ENCODE data around the gene LHFPL2. TPM values are rescaled to one million over a fixed set of nuclear protein-coding genes. Genes with fewer than 3 reads are reported as not detected.

Gene LHFPL2
- total RNA-seq, 1 experiment from 2014 or later = 4.8 TPM

- Histone ChIP-seq H3K79me2 (ENCODE audit: low read length) (no peaks in the 10 kb centered on the region), H2AFZ (ENCODE audit: low read length) (no peak overlapping the region), H3K9ac (ENCODE audit: low read length) (peak overlapping the region; percentile 50), H3K4me2 (ENCODE audit: low read depth, low read length, poor library complexity, severe bottlenecking) (peak overlapping the region; percentile 71), H3K36me3 (ENCODE audit: insufficient read depth, low read length) (peaks cover 18% of the 10 kb centered on the region), H3K9me2 (replicated peaks; ENCODE audit: insufficient read depth, low read length) (no peaks in the 10 kb centered on the region), H3K27ac (ENCODE audit: low read length) (peak overlapping the region; percentile 94), H3K9me3 (ENCODE audit: low read length) (no peaks in the 10 kb centered on the region), H3K4me1 (ENCODE audit: low read length) (peaks cover 37% of the 10 kb centered on the region), H4K20me1 (ENCODE audit: insufficient read depth, low read depth, low read length) (no peaks in the 10 kb centered on the region), H3K4me3 (ENCODE audit: low read length) (peak overlapping the region; percentile 54), H3K27me3 (ENCODE audit: low read length) (no peaks in the 10 kb centered on the region)
- peak; percentile 90 for DNase-seq
These were observed 164.6 kb downstream of the LHFPL2 start for GRCh38 chr5:78483809-78484521.

- Histone ChIP-seq H3K4me2 (ENCODE audit: low read depth, low read length, poor library complexity, severe bottlenecking) (peak overlapping the region; percentile 71), H3K27me3 (ENCODE audit: low read length) (no peaks in the 10 kb centered on the region), H3K9me2 (replicated peaks; ENCODE audit: insufficient read depth, low read length) (no peaks in the 10 kb centered on the region), H3K9me3 (ENCODE audit: low read length) (no peaks in the 10 kb centered on the region), H3K79me2 (ENCODE audit: low read length) (no peaks in the 10 kb centered on the region), H3K36me3 (ENCODE audit: insufficient read depth, low read length) (peaks cover 12% of the 10 kb centered on the region), H2AFZ (ENCODE audit: low read length) (no peak overlapping the region), H3K4me3 (ENCODE audit: low read length) (no peak overlapping the region), H3K27ac (ENCODE audit: low read length) (peak overlapping the region; percentile 94), H3K4me1 (ENCODE audit: low read length) (peaks cover 45% of the 10 kb centered on the region), H3K9ac (ENCODE audit: low read length) (no peak overlapping the region), H4K20me1 (ENCODE audit: insufficient read depth, low read depth, low read length) (no peaks in the 10 kb centered on the region)
- no peak for DNase-seq
These were observed 165.6 kb downstream of the LHFPL2 start for GRCh38 chr5:78482948-78483347.

DNA sequence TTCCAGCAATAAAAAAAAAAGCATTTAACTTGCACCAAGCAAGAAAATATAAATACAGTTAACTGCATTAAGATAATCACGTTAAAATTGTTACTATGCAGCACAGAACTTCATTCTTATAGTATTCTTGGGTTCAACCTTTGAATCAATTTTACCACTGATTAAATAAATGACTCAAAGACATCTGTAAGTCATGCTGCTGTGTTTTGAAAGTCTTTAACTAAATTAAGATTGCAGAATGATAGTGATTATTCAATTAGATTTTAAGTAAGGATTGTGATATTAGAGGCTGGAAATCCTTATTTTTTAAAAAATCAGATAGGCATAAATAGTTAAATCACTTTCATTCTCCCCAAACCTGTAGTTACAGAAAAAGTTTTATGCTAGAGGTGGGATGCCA is 171.8 kb downstream of the LHFPL2 start:
- Histone ChIP-seq H3K36me3 (ENCODE audit: insufficient read depth, low read length) (no peaks in the 10 kb centered on the region; the same call in 1 of the 2 replicates), H2AFZ (ENCODE audit: low read length) (no peak overlapping the region), H3K4me3 (ENCODE audit: low read length) (no peak overlapping the region), H3K4me1 (ENCODE audit: low read length) (peaks cover 54% of the 10 kb centered on the region), H3K9ac (ENCODE audit: low read length) (no peak overlapping the region), H4K20me1 (ENCODE audit: insufficient read depth, low read depth, low read length) (no peaks in the 10 kb centered on the region), H3K4me2 (ENCODE audit: low read depth, low read length, poor library complexity, severe bottlenecking) (no peak overlapping the region), H3K27ac (ENCODE audit: low read length) (peak overlapping the region; percentile 11; the same call in 1 of the 2 replicates), H3K9me2 (replicated peaks; ENCODE audit: insufficient read depth, low read length) (no peaks in the 10 kb centered on the region), H3K9me3 (ENCODE audit: low read length) (no peaks in the 10 kb centered on the region), H3K79me2 (ENCODE audit: low read length) (peaks cover 16% of the 10 kb centered on the region; the same call in 1 of the 2 replicates), H3K27me3 (ENCODE audit: low read length) (no peaks in the 10 kb centered on the region)
- no peak for DNase-seq

DNA sequence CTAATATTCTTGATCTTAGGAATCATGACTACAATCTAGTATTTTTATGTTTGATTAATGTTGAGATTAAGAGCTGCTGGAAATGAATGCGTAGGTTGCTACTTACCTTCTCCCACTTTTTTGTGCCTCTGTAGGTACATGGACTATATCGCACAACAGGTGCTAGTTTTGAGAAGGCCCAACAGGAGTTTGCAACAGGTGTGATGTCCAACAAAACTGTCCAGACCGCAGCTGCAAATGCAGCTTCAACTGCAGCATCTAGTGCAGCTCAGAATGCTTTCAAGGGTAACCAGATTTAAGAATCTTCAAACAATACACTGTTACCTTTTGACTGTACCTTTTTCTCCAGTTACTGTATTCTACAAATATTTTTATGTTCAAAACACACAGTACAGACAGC is 173.2 kb downstream of the LHFPL2 start:
- Histone ChIP-seq H3K4me1 (ENCODE audit: low read length) (peaks cover 54% of the 10 kb centered on the region), H3K36me3 (ENCODE audit: insufficient read depth, low read length) (no peaks in the 10 kb centered on the region; the same call in 1 of the 2 replicates), H3K9me2 (replicated peaks; ENCODE audit: insufficient read depth, low read length) (no peaks in the 10 kb centered on the region), H3K27ac (ENCODE audit: low read length) (no peak overlapping the region), H3K4me3 (ENCODE audit: low read length) (no peak overlapping the region), H3K9me3 (ENCODE audit: low read length) (no peaks in the 10 kb centered on the region), H4K20me1 (ENCODE audit: insufficient read depth, low read depth, low read length) (no peaks in the 10 kb centered on the region), H2AFZ (ENCODE audit: low read length) (no peak overlapping the region), H3K9ac (ENCODE audit: low read length) (no peak overlapping the region), H3K79me2 (ENCODE audit: low read length) (peaks cover 16% of the 10 kb centered on the region), H3K27me3 (ENCODE audit: low read length) (no peaks in the 10 kb centered on the region), H3K4me2 (ENCODE audit: low read depth, low read length, poor library complexity, severe bottlenecking) (no peak overlapping the region)
- no peak for DNase-seq

GRCh38 chr5:78473751-78474150 is 174.8 kb downstream of the LHFPL2 start:
- Histone ChIP-seq H3K27me3 (ENCODE audit: low read length) (no peaks in the 10 kb centered on the region), H3K9me3 (ENCODE audit: low read length) (no peaks in the 10 kb centered on the region), H3K27ac (ENCODE audit: low read length) (no peak overlapping the region), H3K36me3 (ENCODE audit: insufficient read depth, low read length) (no peaks in the 10 kb centered on the region; the same call in 1 of the 2 replicates), H3K4me3 (ENCODE audit: low read length) (no peak overlapping the region), H3K79me2 (ENCODE audit: low read length) (peaks cover 20% of the 10 kb centered on the region), H3K4me2 (ENCODE audit: low read depth, low read length, poor library complexity, severe bottlenecking) (no peak overlapping the region), H3K9ac (ENCODE audit: low read length) (no peak overlapping the region), H2AFZ (ENCODE audit: low read length) (no peak overlapping the region), H3K9me2 (replicated peaks; ENCODE audit: insufficient read depth, low read length) (no peaks in the 10 kb centered on the region), H4K20me1 (ENCODE audit: insufficient read depth, low read depth, low read length) (no peaks in the 10 kb centered on the region), H3K4me1 (ENCODE audit: low read length) (peaks cover 54% of the 10 kb centered on the region)
- no peak for DNase-seq

GRCh38 chr5:78472469-78473106 is 176.0 kb downstream of the LHFPL2 start:
- peak; percentile 49 for DNase-seq
- Histone ChIP-seq H3K79me2 (ENCODE audit: low read length) (peaks cover 29% of the 10 kb centered on the region), H3K9me3 (ENCODE audit: low read length) (no peaks in the 10 kb centered on the region), H3K27me3 (ENCODE audit: low read length) (no peaks in the 10 kb centered on the region), H3K27ac (ENCODE audit: low read length) (no peak overlapping the region), H4K20me1 (ENCODE audit: insufficient read depth, low read depth, low read length) (no peaks in the 10 kb centered on the region), H3K4me2 (ENCODE audit: low read depth, low read length, poor library complexity, severe bottlenecking) (no peak overlapping the region), H3K4me1 (ENCODE audit: low read length) (peaks cover 48% of the 10 kb centered on the region), H3K4me3 (ENCODE audit: low read length) (no peak overlapping the region), H3K9me2 (replicated peaks; ENCODE audit: insufficient read depth, low read length) (no peaks in the 10 kb centered on the region), H3K9ac (ENCODE audit: low read length) (no peak overlapping the region), H2AFZ (ENCODE audit: low read length) (no peak overlapping the region), H3K36me3 (ENCODE audit: insufficient read depth, low read length) (no peaks in the 10 kb centered on the region; the same call in 1 of the 2 replicates)

- no peak for DNase-seq
These were observed 176.7 kb downstream of the LHFPL2 start for GRCh38 chr5:78471896-78472295.

DNA sequence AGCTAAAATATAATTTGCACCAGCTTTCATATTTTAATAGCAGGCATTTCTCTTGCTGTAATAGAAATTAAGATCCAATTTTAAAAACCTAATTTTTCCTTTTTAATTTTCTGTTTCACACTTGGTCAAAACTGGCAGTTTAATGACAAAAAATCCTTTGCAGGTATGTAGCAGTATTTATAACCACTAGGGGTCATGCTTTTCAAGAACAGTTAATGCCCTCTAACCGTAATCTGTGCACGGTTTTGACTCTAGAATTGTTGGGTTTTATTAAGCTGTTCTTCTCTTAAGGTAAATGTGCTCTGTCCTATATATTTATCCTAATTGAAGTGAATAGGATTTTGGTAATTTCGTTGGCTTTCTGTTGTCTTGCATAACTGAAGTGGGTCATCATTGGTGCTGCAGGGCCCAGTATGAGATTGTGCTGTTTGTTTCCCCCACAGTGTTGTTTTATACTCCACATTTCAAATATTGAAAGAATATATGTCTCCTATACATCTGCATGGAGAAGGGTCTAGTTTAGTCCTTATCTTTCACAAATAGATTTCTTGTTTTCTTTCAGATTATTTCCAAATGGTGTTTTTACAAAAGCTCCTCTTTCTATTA is 180.7 kb downstream of the LHFPL2 start:
- no peak overlapping the region for H3K9ac ChIP-seq (ENCODE audit: low read length)

More at GRCh38 chr5:78471896-78472295, 176.7 kb downstream of the LHFPL2 start:
- Histone ChIP-seq H3K79me2 (ENCODE audit: low read length) (peaks cover 29% of the 10 kb centered on the region), H3K9ac (ENCODE audit: low read length) (no peak overlapping the region), H2AFZ (ENCODE audit: low read length) (no peak overlapping the region), H4K20me1 (ENCODE audit: insufficient read depth, low read depth, low read length) (no peaks in the 10 kb centered on the region), H3K9me3 (ENCODE audit: low read length) (no peaks in the 10 kb centered on the region), H3K36me3 (ENCODE audit: insufficient read depth, low read length) (no peaks in the 10 kb centered on the region), H3K27ac (ENCODE audit: low read length) (no peak overlapping the region), H3K4me2 (ENCODE audit: low read depth, low read length, poor library complexity, severe bottlenecking) (no peak overlapping the region), H3K4me1 (ENCODE audit: low read length) (peaks cover 44% of the 10 kb centered on the region), H3K9me2 (replicated peaks; ENCODE audit: insufficient read depth, low read length) (no peaks in the 10 kb centered on the region), H3K27me3 (ENCODE audit: low read length) (no peaks in the 10 kb centered on the region), H3K4me3 (ENCODE audit: low read length) (no peak overlapping the region)

More for the DNA sequence above, 180.7 kb downstream of the LHFPL2 start:
- Histone ChIP-seq H3K9me2 (replicated peaks; ENCODE audit: insufficient read depth, low read length) (no peaks in the 10 kb centered on the region), H3K9me3 (ENCODE audit: low read length) (no peaks in the 10 kb centered on the region), H3K4me1 (ENCODE audit: low read length) (peaks cover 14% of the 10 kb centered on the region), H3K79me2 (ENCODE audit: low read length) (peaks cover 19% of the 10 kb centered on the region), H3K36me3 (ENCODE audit: insufficient read depth, low read length) (no peaks in the 10 kb centered on the region), H3K4me3 (ENCODE audit: low read length) (no peak overlapping the region), H3K4me2 (ENCODE audit: low read depth, low read length, poor library complexity, severe bottlenecking) (no peak overlapping the region), H3K27me3 (ENCODE audit: low read length) (no peaks in the 10 kb centered on the region), H2AFZ (ENCODE audit: low read length) (no peak overlapping the region), H4K20me1 (ENCODE audit: insufficient read depth, low read depth, low read length) (no peaks in the 10 kb centered on the region), H3K27ac (ENCODE audit: low read length) (no peak overlapping the region)
- DNase-seq = peak; percentile 78
